Right renal pelvis (tissue), 4 donors: ENCODE data around the gene PALM3. TPM values are rescaled to one million over a fixed set of nuclear protein-coding genes. Genes with fewer than 3 reads are reported as not detected.
"Not testable (repeated sequence)": the region's sequence is repeated elsewhere in the genome, so short reads cannot be mapped to it uniquely, and the experiment has no call there.

Experiments
- DNase-seq, 4 donors: peaks; one replicate each; pipeline ENCODE4 v3.0.0-alpha.2; 2013; ENCODE audit warnings: low read depth in 4 of 4, low spot score in 3 of 4, missing footprints in 1 of 4
- polyA plus RNA-seq, 4 donors: library from polyadenylated mRNA; unstranded; fragments of 120-200 nt; gene quantifications; one replicate each; pipeline ENCODE4 v1.2.1, GENCODE V29; 2013; ENCODE audit not compliant: insufficient read length in 4 of 4

The PALM3 gene
- polyA plus RNA-seq, 4 donors: 19.0 to 27.1 (median 21.5) TPM

DNA sequence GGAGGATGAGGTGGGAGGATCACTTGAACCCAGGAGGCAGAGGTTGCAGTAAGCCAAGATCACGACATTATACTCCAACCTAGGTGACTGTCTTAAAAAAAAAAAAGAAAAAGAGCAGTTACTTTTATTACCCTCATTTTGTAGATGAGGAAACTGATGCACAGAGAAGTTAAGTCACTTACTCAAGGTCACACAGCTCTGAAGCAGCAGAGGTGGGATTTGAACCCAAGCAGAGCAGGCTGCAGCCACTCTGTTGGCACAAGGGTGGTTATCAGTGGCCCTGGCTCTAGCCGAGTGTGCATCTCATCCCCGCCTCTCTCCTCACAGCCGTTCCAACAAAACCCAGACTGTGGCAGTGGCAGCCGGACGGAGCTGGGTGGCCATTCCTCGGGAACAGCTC lies 22.7 kb downstream of the PALM3 start:
- no peak for DNase-seq

DNA sequence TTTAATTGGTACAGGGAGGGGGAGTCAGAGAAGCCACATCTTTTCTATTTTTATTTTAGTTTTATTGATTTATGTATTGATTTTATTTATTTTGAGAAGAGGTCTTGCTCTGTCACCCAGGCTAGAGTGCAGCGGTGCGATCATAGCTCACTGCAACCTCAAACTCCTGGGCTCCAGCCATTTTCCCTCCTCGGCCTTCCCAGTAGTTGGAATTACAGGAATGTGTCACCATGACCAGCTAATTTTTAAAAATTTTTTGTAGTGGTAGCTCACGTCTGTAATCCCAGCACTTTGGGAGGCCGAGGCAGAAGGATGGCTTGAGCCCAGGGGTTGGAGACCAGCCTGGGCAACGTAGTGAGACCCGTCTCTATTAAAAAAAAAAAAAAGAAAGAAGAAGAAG lies 26.2 kb downstream of the PALM3 start:
- no peak for DNase-seq

DNA sequence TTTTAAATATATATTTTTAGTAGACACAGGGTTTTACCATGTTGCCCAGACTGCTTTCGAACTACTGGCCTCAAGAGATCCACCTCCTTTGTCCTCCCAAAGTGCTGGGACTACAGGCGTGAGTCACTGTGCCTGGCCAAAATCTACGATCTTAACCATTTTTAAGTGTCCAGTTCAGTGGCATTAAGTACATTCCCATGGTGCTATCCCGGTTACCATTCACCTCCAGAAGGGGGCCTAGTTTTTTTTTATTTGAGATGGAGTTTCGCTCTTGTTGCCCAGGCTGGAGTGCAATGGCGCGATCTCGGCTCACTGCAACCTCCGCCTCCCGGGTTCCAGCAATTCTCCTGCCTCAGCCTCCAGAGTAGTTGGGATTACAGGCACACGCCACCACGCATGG lies 26.7 kb downstream of the PALM3 start:
- DNase-seq: not testable (repeated sequence)

DNA sequence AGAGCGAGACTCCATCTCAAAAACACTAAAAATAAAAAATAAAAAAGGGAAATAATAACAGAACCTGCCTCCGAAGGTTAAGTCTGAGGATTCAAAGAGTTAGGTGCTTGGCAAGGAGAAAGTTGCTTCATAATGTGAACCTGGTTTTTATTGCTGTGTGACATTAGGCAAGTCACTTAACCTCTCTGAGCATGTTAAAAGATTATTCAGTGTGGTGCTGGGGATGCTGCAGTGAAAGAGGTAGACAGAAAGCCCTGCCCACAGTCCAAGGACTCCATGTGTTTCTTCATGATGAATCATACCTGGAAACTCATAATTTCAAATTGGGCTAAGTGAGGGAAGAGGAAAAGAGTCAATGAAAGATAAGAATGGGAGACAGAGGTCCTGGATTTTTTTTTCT lies 27.9 kb downstream of the PALM3 start:
- no peak for DNase-seq

DNA sequence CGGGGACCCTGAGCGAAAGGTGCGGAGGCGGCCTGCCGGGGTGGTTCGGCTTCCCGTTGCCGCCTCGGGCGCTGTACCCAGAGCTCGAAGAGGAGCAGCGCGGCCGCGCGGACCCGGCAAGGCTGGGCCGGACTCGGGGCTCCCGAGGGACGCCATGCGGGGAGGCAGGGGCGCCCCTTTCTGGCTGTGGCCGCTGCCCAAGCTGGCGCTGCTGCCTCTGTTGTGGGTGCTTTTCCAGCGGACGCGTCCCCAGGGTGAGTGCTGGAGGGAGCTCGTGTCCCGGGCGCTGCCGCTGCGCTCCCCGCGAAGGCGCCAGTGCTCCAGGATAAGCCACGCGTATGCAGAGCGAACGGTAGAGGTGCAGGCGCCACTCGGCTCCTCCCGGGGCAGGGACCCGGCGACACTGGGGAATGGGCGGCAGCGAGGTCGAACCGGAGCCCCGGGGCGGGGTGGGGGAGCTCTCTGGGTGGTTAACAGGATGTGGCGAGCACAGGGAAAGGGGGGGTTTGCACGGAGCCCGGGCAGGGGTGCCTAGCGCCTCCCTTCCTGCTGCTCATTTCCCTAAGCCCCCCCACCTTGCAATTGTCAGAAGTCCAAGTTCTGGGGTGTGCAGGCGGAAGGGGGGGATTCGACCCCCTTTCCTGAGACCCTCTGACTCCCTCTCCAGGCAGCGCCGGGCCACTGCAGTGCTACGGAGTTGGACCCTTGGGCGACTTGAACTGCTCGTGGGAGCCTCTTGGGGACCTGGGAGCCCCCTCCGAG lies 30.0 kb downstream of the PALM3 start, which contains the start of gene IL27RA:
Gene IL27RA (plus strand): TSS at position 44 of the 762 bp plus-strand sequence. CDS start 111 bp downstream, at position 155.
- peak in 3 of 4 donors; percentile 41 to 58 (median 54) for DNase-seq

DNA sequence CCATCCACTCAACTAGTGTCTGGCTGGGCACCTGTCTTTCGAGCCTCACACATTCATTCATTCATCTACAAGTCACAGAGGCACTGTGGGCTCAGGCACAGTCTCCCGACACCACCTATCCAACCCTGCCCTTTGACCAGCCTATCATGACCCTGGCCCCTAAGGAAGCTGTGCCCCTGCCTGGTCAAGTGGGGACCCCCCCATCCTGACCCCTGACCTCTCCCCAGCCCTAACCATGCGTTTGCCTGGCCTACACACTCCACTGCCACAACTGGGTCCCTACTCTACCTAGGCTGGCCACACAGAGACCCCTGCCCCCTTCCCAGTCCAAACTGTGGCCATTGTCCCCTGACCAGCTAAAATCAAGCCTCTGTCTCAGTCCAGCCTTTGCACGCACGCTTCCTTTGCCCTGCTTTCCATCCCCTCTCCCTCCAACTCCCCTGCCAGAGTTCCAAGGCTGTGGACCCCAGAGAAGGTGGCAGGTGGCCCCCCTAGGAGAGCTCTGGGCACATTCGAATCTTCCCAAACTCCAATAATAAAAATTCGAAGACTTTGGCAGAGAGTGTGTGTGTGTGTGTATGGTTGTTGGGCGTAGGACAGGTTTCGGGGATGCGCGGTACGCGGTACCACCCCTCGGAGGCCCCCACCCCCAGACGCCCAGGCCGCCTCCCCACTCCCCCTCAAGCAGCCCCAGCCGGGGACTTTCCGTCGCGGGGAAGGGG lies 30.7 kb downstream of the PALM3 start:
- DNase-seq: no peak

DNA sequence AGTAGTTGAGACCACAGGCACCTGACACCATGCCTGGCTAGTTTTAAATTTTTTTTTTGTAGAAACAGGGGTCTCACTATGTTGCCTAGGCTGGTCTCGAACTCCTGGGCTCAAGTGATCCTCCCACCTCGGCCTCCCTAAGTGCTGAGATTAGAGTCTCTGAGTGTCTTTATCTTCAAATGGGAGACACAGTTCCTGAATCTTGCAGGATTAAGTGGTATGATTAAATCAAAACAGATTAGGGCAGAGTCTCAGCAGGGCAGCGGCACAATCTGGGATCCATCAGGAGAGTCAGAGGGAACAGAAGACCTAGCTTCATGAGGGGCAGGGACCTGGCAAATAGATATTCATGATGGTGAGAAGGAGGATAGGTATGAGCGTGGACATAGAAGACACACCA lies 33.0 kb downstream of the PALM3 start:
- DNase-seq: no peak

DNA sequence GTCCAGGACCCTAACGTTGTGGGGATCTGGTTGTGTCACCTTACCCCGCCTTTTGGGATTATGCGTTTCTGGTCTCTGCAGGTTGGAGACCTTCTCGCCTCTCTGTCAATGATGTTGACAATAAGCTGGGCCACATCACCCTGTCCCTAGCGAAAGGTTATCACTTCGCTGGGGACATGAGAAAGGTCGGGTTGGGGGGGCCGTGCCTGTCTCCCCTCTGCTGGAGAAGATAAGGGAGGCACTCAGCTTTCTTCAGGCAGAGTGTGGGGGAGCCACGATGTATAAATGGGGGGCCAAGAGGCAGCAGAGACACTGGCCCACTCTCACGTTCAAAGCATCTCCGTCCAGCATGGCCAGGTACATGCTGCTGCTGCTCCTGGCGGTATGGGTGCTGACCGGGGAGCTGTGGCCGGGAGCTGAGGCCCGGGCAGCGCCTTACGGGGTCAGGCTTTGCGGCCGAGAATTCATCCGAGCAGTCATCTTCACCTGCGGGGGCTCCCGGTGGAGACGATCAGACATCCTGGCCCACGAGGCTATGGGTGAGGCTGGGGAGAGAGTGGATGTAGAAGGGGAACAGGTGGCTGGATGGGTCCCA lies 33.9 kb downstream of the PALM3 start, which contains the start of gene RLN3:
Gene RLN3 (plus strand): TSS at position 293 of the 595 bp plus-strand sequence. CDS start 57 bp downstream, at position 350.
- DNase-seq: no peak

DNA sequence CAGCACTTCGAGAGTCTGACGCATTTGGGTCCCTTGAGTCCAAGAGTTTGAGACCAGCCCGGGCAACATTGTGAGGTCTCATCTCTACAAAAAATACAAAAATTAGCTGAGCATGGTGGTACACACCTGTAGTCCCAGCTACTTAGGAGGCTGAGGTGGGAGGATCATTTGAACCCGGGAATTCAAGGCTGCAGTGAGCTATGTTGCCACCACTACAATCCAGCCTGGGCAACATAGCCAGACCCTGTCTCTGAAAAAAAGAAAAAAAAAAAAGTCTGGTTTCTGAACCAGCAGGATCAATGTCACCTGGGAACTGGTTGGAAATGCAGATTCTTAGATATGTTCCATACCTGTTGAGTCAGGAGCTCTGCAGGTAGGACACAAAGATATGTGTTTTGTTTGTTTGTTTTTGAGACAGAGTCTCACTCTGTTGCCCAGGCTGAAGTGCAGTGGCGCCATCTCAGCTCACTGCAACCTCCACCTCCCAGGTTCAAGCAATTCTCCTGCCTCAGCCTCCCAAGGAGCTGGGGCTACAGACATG lies 35.2 kb downstream of the PALM3 start:
- not testable (repeated sequence) for DNase-seq

DNA sequence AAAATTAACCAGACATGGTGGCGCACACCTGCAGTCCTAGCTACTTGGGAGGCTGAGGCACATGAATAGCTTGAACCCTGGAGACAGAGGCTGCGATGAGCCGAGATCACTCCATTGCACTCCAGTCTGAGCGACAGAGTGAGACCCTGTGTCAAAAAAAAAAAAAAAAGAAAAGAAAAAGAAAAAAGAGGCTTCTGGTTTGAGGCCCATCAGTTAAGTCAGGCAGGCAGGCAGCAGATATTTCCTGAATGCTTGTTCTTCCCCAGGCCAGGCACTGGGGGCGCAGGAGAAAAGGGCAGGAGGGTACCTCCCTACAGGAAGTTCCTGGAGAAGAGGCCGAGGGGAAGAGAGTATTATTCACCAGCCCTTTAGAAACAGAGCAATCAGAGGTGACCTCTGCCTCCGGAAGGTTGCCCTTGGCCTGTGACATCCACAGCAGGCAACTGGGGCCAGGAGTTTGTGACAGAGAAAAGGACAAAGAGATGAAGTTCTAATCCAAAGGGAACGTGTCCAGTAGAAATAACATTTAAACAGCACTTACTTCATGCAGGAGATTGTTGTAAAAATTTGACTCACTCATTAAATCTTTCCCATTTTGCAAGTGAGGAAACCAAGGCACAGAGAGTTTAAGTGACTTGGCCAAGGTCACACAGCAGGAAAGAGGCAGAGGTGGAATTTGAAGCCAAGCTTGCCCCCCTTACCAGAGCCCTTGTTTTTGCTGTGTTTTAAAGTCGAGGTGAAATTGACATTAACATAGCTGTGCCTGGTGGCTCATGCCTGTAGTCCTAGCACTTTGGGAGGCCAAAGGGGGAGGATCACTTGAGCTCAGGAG lies 38.3 kb downstream of the PALM3 start:
- DNase-seq: no peak

DNA sequence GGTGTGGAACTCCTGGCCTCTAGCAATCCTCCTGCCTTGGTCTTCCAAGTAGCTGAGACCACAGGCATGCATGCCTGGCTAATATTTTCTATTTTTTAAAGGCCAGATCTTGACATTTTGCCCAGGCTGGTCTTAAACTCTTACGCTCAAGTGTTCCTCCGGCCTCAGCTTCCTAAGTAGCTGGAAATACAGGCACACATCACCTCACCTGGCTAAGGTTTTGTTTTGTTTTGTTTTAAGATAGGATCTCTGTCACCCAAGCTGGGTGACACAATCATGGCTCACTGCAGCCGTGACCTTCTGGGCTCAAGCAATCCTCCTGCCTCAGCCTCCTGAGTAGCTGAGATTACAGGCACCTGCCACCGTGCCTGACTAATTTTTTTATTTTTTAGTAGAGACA lies 39.4 kb downstream of the PALM3 start:
- no peak for DNase-seq

DNA sequence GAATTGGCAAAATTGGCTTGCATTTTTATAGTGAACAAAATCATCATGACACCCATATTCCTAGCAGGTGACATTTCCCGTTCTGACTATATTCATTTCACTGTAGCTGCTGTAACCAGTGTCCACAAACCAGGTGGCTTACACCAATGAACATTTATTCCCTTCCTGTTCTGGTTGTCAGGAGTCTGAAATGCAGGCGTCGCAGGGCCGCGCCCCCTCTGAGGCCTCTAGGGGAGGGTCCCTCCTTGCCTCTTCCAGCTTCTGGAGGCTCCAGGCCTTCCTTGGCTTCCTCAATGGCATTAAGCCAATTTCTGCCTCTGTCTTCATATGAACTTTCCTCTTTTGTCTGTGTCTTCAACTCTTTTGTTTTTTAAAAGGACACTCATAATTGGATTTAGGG lies 40.4 kb downstream of the PALM3 start:
- DNase-seq: no peak

DNA sequence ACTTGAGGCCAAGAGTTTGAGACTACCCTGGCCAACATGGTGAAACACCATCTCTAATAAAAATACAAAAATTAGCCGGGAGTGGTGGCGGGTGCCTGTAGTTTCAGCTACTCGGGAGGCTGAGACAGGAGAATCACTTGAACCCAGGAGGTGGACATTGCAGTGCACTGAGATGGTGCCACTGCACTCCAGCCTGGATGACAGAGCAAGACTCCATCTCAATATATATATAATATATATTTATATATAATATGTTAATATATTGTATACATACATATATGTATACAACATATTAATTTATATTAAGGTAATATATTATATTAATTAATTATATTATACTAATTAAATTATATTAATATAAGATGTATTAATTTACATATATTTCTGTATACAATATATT lies 42.1 kb downstream of the PALM3 start:
- not testable (repeated sequence) for DNase-seq

DNA sequence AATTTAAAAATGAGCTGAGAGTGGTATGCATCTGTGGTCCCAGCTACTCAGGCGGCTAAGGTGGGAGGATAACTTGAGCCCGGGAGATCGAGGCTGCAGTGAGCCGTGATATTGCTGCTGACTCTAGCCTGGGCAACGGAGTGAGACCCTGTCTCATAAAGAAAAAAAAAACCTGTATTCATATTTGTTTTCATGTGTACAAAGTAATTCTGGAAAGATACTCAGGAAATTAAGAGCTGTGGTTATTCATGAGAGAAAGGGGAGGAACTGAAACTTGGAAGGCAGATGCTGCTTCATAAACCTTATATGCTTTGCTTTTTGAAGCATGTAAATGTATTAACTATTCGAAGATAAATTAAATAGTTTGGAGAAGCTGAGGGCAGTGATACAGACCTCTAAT lies 42.8 kb downstream of the PALM3 start:
- DNase-seq: no peak

DNA sequence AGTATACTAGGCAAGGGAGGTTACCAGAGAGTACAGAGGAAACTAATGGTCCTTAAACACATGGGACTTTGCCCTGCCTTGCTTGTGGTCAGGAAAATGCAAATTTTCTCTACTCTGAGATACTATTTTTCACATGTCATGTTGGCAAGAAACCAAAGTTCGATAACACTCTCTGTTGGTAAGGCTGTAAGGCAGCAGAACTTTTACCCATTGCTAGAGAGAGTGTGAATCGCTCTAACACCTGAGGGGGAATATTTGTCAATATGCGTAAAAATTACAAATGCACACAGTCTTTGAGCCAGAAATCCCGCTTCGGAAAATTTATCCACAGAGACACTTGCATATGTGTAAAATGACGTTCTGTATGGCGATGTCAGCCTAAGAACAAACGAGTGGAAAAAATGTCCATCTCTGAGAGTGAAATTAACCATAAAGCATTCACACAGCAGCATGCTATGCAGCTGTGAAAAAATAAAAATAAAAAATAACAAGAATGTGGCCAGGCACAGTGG lies 46.3 kb downstream of the PALM3 start:
- no peak for DNase-seq

DNA sequence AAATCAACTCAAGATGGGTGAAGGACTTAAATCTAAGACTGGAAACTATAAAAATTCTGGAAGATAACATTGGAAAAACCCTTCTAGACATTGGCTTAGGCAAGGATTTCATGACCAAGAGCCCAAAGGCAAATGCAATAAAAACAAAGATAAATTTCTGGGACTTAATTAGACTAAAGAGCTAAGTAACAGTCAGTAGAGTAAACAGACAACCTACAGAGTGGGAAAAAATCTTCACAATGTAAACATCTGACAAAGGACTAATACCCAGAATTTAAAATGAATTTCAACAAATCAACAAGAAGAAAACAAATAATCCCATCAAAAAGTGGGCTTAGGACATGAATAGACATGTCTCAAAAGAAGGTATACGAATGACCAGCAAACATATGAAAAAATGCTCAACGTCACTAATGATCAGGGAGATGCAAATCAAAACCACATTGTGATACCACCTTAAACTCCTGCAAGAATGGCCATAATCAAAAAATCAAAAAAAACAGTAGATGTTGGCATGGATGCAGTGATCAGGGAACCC lies 49.4 kb downstream of the PALM3 start:
- DNase-seq: no peak

DNA sequence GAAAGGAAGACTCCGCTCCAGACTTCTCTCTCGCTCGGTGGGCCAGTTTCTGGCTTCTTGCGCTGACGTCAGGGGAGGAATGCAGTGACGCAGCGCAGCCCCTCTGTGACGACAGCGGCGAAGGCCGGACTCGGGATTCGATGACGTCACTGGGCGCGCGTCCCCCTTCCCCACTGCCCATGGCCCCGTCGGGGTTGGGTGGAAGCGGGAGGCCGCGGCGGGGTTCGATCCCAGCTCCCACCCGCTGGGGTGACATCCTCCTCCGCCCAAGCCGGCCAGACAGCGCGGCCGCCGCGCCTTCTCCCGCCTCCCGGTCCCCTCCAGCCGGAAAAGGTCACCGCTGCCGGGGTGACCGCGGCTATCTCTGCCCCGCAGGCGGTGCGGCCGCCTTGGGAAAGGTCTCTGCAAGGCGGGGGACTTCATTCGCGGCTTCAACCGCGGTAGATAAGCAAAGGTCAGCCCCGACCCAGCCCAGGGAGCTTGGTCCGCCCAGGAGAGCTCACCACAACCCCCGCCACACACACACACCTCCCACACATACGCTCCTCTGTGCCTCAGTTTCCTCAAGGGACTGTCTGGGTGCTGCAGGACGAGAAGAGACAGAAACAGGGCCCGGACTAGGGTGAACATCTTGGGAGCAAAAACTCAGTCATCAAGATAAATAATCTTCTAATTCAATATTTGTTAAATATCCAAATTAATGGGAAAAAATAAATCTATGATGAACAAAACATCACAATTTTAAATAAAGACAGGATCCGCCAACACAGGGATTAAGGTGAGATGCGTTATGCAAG lies 54.9 kb downstream of the PALM3 start:
- DNase-seq: no peak

DNA sequence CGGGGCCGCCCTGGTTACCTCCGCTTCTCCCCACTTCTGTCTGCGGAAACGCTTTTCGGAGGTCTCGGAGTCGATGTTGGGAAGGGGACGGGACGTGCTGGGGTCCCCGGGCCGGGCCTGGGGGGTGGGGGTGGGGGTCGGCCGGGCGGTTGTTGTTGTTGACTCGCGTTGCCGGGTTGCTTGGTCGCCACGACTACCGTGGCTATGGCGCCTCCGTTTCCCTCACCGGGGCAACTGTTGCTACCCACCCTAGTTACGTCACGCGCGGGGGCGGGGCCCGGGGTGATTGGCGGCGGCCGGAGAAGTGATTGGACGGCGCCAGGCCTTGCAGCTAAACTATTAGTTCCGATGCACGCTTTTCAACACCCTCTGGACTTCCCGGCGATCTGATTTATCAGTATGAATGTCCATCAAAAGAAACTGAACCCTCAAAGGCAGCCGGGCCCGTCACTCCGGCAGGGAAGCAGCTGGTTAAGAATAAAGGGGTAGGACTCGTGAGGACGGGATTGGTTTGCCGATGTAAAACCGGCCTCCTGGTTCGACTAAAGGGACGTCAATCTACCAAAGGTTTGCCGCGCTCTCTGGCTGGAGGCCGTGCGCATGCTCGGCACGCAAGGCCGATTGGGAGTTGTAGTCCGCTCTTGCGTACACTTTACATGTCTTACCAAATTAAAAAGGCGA lies 55.7 kb downstream of the PALM3 start, which contains the start of gene RFX1:
Gene RFX1 (minus strand): TSS at position 236 of the 681 bp plus-strand sequence. CDS start 12,477 bp downstream, outside the sequence.
- DNase-seq: peak; percentile 95 to 99 (median 98)
